Measurements from ENCODE around the gene TSPAN3.

Gene TSPAN3

DNA sequence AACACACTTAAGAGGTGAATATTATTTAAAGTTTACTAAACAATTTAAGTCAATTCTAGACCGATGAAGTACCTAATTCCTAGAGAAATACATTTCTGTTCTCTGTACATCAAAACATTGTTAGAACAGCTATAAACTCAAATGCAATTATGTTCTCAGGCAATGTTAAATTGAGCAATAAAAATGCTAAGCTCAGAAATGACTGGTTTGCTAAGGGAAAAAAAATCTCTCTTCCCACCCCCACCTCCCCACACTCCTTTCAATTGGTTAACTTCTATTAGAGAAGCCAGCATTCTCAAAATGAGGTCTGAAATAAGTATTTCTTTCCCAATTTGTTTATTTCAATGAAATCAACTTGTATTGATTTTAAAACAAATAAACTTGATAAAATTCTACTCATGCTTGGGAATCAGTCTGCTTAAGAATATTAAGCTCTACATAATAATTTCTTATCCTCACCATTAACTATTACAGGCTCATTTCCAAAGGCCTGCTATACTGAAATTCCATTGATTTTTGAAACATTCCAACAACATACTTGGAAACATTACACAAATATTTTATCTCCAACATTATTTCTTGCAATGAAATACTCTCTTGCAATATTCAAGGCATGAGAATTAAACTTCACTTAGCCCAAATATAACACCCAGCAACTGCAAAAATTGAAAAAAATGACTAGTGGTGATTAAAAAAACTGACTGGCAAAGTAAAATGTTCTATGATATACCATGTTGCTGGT lies 22.6 kb downstream of the TSPAN3 start:
- DNase-seq: no peak

- no peak for DNase-seq
These were observed 24.1 kb downstream of the TSPAN3 start for GRCh38 chr15:77046704-77047412.

DNA sequence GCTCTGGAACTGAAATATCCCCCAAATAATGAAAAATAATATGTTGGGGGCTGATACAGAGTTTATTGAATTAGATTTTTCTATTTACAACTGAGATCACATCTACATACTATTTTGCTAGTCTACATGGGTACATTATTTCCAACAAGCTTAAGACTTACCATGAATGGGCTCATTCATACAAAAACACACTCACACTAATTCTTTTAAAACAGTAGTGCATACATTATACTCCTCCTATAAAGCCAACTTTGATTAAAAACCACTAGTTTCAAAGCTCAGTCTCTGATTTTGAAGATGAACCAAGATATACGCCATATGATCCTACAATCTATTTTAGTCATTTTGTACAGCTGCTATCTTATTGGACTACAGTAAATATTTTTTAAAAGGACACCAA lies 24.9 kb downstream of the TSPAN3 start:
- DNase-seq: no peak

DNA sequence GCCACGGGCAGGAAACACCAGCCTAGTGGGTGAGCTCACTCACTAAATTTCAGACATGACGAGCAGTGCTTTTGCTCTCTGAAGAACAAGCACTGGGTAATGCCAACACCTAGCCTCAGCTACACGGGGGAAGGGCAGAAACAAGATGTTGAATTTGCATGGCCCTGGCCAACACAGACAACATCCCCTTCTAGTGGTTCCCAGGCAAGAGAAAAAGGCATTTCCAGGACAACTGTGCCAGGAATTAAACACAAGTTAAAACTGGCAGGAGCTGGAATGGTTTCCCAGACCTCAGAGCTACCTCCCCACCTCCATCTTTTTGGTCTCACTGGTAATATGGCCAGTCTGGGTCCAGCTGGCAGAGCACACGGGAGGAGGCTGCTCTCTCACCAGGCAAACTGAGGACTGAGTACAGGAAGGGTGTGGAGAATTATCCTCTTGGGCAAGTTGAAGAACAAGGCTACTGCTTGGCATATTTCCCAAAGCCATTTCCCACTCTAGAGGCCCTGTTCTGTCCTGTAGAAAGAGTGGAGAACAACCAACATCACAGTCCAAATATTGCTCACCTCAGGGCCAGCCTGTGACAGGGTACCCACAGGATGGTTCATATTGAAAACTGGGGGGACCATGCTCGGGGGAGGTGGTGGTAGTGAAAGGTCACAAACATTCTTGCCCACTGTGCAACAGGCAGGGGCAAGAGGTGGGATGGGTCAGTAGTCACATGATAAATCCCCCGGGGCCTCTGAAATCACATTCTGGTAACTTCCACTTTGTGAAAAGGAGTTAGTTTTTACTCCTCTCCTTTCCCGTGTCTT lies 26.5 kb downstream of the TSPAN3 start:
- no peak for DNase-seq

DNA sequence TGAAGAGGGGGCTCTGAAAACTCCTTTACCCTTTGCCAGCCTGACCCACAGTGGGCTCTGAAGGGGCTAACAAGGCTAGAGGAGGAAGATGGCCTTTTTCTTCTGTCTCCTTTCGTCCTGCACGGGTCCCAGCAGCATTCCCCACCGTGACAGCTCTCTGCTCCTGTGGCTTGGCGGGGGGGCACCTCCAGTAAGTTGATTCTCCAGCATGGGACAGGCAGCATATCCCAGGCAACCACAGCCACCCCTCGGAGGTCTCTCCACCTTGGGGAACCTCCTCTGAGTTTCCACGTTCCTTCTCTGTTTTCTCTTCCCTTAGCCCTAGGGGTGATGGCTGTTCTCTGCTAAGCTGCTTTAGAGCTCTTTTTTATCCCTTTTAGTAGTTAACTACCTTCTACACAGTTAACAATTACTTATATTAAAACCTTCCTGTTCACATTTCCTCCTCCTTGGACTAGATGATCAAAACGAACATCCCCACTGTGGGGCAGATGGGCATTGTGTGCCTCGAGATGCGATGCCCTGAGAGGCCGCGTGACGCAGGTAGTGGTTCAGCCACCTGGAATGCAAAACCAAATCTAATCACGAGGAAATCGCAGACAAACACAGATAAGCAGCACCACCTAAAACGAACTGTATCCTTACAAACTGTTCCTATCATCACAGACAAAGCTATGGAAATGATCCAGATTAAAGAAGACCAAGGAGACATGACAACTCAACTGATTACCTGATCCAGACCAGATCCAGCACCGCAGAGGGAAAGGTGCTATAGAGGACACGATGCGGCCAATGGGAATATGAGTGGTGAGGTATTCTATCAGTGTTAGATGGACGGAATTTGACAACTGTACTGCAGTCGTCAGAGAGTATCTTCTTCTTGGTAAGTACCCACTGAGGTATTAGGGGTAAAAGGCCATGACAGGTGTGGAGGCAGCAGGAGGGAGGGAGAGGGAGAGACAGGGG lies 27.7 kb downstream of the TSPAN3 start:
- DNase-seq: no peak

DNA sequence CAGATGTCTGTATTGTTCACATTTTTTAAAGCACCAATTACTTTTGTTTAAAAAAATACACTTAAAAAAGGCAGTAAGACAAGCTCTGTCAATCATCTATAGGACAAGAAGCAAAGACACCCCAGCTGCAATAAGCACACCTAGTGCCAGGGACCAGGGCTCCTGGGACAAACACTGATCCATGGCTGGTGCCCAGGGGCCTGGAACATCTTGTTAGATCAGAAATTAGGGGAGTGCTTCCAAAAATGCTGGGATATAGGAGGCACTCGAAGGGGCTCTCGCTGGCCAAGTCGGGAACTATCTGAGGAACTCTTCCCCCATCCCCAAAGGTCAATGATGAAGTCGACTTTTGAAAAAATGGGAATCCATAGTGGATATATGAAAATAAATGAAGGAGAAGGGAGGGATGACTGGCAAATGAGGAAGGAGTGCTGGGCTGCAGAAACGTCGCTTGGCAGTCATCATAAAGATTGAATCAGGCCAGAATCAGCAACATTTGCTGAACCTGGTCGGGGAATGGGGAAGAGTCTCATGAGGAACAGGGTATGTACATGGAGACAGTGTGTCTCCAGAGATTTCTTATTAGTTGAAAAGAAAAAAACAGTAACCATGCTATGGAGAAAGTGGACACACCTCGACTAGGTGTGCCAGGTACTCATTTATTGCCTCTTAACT lies 28.5 kb downstream of the TSPAN3 start:
- no peak for DNase-seq

GRCh38 chr15:77040673-77041072 lies 30.2 kb downstream of the TSPAN3 start:
- no peak for DNase-seq

DNA sequence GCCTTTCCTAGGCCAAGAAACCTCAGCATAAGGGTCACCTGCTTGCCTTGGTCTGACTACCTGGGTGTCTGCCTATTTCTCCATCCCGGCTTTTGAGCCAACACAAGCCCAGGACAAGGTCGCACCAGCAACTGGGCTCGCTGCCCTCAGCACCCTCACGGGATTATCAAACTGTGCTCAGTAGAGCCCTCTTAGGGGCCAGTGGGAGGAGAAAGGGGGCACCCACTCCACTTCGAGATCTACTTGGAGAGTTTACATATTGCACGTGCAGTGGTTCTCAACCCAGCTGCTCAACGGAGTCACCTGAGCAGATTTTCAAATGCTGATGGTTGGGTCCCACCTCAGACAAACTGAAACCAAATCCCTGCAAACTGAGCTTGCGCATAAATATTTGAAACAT lies 31.1 kb downstream of the TSPAN3 start:
- no peak for DNase-seq

- DNase-seq: no peak
These were observed 31.7 kb downstream of the TSPAN3 start for GRCh38 chr15:77039217-77039533.

DNA sequence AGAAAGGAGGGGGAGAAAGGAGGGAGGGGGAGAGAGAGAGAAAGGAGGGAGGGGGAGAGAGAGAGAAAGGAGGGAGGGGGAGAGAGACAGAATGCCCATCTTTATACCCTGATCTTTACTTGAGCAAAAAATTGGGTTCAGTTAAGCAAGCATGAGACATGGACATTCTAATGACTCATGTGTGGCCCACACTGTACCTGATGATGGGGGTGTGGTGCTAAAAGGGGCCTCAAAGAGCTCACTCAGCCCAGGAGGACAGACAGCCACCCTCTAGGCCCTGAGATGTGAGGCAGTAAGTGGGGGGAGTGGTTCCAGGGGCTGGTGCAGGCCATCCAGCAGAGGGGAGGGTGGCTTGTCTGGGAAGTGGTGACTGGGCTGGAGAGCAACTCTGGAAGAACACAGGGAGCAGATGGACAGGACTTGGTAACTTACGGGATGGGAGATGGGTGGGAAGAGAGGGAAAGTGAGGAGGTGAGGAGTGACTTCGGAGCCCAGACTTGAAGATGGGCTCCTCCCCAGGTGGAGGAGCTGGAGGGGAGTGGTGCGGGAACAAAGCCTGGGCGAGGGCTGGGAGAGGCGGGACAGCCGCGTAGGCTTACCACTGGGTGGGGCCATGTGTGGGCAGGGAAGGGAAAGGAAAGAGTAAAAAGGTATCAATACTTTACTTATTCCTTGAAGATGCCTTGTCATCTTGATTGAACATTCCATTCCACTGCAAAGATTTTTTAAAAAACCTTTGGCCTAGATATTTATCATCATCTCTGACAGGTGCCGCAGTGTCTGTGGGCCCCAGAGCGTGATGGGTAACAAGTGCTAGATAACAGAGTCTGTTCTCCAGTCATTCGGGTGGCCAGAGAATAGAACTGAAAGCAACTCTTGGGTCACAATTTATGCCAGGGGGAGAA lies 32.3 kb downstream of the TSPAN3 start:
- DNase-seq: no peak

DNA sequence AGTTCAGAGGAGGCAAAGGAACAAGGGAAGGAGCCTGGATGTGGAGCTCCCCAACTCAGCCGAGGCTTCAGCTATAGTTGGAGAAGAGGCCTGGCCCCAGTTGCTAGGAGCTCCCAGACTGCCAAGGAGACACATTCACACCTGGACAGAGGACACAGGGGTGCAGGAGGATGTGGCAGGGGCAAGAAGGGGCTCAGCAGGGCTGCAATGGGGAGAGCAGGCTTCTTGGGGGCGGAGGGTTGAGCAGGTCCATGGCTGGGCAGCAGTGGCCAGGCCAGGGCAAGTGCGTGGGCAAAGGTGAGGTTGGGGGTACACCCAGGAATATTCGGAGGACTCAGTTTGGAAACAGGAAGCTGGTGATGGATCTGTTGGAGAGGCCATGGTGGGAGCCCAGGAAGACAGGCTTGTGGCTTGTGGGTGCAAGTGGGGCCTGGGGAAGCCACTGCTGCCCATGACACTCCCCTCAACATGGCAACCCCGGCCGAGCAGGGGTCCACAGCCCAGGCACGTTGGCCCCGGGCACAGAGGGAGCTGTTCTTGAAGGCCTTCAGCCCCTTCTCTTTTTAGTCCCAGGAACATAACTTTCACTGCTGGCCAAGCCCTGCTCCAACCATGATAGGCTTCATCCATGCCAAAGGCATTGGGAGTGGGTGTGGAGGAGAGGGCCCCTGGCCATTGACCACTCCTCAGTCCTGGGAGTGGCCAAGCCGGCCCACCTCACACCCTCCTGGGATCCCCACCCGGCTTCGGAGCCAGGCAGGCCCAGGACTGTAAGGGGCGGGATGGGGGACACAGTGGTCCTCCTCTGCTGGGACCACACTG lies 33.3 kb downstream of the TSPAN3 start:
- no peak for DNase-seq

- no peak for DNase-seq
These were observed 34.1 kb downstream of the TSPAN3 start for GRCh38 chr15:77036537-77037387.

DNA sequence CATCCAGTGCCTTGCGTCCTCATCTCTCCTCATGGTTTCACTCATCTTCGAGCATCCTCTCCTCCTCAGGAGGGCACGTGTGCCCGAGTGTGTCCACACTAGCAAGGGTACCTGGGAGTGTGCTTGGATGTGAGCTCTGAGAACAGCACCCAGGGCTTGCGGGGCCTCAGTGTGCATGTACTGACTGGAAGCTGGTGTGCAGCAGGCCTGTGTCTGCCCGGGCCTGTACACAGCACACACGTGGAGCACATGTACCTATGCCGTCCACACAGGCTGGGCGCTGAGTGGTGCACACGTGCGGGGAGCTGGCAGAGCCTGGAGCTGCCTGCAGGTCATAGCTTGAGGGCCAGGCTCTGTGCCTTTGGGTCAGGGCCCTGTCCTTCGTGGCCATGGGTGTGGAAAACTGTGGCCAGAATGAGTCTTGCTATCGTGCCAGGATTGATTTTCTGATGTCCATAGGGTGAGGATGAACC lies 34.9 kb downstream of the TSPAN3 start:
- no peak for DNase-seq

DNA sequence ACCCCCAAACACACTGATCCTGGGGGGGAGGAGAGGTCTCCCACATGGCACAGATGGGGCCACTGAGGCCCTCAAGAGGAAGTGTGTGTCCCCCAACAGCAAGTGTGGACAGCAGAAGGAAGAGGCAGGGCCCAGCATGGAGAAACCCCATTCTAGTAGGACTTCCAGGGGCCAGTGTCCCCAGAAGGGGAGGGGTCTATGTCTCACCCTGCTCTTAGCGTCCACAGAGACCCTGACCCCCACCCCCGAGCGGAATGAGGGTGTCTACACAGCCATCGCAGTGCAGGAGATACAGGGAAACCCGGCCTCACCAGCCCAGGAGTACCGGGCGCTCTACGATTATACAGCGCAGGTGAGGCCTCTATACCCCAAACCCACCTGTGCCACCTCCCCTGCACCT lies 35.3 kb downstream of the TSPAN3 start:
- DNase-seq: no peak

GRCh38 chr15:77034695-77035489 lies 36.0 kb downstream of the TSPAN3 start:
- DNase-seq: no peak

- DNase-seq: no peak
These were observed 36.9 kb downstream of the TSPAN3 start for GRCh38 chr15:77033729-77034671.

DNA sequence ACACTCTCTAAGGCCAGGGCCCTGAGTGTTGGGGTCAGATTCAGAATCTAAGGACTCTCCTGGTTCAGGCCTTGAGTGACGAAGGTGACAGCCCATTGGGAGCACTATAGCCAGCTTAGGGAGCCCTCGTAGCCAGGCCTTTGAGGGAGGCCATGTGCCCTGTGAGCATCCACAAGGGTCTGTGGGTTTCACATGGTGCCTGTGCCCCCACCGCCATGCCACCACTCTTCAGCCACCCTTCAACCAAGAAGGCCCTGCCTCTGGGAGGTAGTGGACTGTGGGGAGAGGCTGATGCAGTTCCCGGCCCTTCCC lies 37.5 kb downstream of the TSPAN3 start:
- DNase-seq: no peak

Measured in inflammatory macrophage treated with lipopolysaccharide for 4 hours (primary cell).